Caco-2 (cell line): ENCODE results near the gene PEX13. TPM values are rescaled to one million over a fixed set of nuclear protein-coding genes. Genes with fewer than 3 reads are reported as not detected.
A peak's percentile ranks its signal among the peaks of the same experiment; 100 is the strongest.

Experiments used
- BruUV-seq: library from RNA; stranded (reverse); fragments of 400-500 nt; replicated peaks from 2 replicates; lab custom pipeline; 2021; lab: Mats Ljungman, UMichigan
- CTCF ChIA-PET: fragments of 300-600 bp; sonication (Branson Sonifier 250); formaldehyde crosslinking; loops from one replicate; lab custom pipeline; 2022; ENCODE audit warnings: antibody characterized with exemption; lab: Charles Lee
- POLR2A ChIA-PET: fragments of 300-600 bp; sonication (Branson Sonifier 250); formaldehyde crosslinking; loops from one replicate; lab custom pipeline; 2022; ENCODE audit warnings: antibody characterized with exemption; lab: Charles Lee
- DNase-seq, 2 experiments: peaks; one replicate each; pipeline versions ENCODE4 v3.0.0 to v3.0.0-alpha.2; 2020 to 2022
- H3K27me3 ChIP-seq: replicated peaks from 2 replicates; pipeline ENCODE4 v1.6.0; 2011; ENCODE audit warnings: low read length; ENCODE audit not compliant: control insufficient read depth, insufficient read depth
- H3K36me3 ChIP-seq: 2 replicates; pipeline ENCODE4 v1.5.1; 2011; ENCODE audit warnings: low read length; ENCODE audit not compliant: control insufficient read depth, insufficient read depth
- H3K4me1 ChIP-seq: fragments of 250-450 bp; sonication (Bioruptor Pico); 2 replicates; pipeline ENCODE4 v1.5.1; 2020; ENCODE audit warnings: mild to moderate bottlenecking
- H3K4me3 ChIP-seq: 2 replicates; pipeline ENCODE4 v1.5.1; 2011; ENCODE audit warnings: low read depth, mild to moderate bottlenecking, control low read depth, low read length
- H3K9me3 ChIP-seq: fragments of 250-450 bp; sonication (Bioruptor Pico); 2 replicates; pipeline ENCODE4 v1.5.1; 2020; ENCODE audit warnings: mild to moderate bottlenecking, moderate library complexity
- H3K27ac Mint-ChIP-seq: one replicate; pipeline ENCODE4 v1.8.0; 2022; ENCODE audit warnings: mixed read lengths; ENCODE audit not compliant: unreplicated experiment
- H3K27me3 Mint-ChIP-seq: one replicate; pipeline ENCODE4 v1.8.0; 2022; ENCODE audit warnings: mixed read lengths; ENCODE audit not compliant: insufficient read depth, unreplicated experiment
- H3K36me3 Mint-ChIP-seq: one replicate; pipeline ENCODE4 v1.8.0; 2022; ENCODE audit warnings: mild to moderate bottlenecking, mixed read lengths; ENCODE audit not compliant: insufficient read depth, unreplicated experiment
- H3K4me1 Mint-ChIP-seq: one replicate; pipeline ENCODE4 v1.8.0; 2022; ENCODE audit warnings: low read depth, mixed read lengths; ENCODE audit not compliant: unreplicated experiment
- H3K4me3 Mint-ChIP-seq: one replicate; pipeline ENCODE4 v1.8.0; 2022; ENCODE audit warnings: mild to moderate bottlenecking, moderate library complexity, mixed read lengths; ENCODE audit not compliant: unreplicated experiment
- H3K9me3 Mint-ChIP-seq: one replicate; pipeline ENCODE4 v1.8.0; 2022; ENCODE audit warnings: mixed read lengths; ENCODE audit not compliant: unreplicated experiment
- CTCF ChIP-seq, 2 experiments: fragments of 200-600 bp in 1 of 2; IDR thresholded peaks; 1 replicate in 1 of 2; 2 replicates in 1 of 2; pipeline versions ENCODE4 v1.5.1 to v1.8.0; 2011 to 2022; ENCODE audit warnings: antibody characterized with exemption in 1 of 2, control low read depth in 1 of 2, inconsistent platforms in 1 of 2, low read depth in 1 of 2, low read length in 1 of 2, mild to moderate bottlenecking in 1 of 2, moderate library complexity in 1 of 2; ENCODE audit not compliant: insufficient read depth in 1 of 2, severe bottlenecking in 1 of 2, unreplicated experiment in 1 of 2
- intact Hi-C: fragments of 100-400 bp; cut with micrococcal nuclease; formaldehyde crosslinking; loops from one replicate; pipeline ENCODE4 v1.10.0; 2022; ENCODE audit not compliant: unreplicated experiment
- total RNA-seq: library from RNA; stranded (reverse); gene quantifications from 2 replicates; pipeline ENCODE4 v1.2.3, GENCODE V29; 2022

Gene PEX13
- total RNA-seq, 1 experiment from 2014 or later, result 37.4 TPM

GRCh38 chr2:61042807-61043206 lies 25.3 kb downstream of the PEX13 start:
- intact Hi-C loops, result no loop called here
- Mint-ChIP-seq H3K4me1 (peaks cover 6% of the 10 kb centered on the region), H3K9me3 (peaks cover 2% of the 10 kb centered on the region), H3K27ac (no peak overlapping the region), H3K27me3 (no peaks in the 10 kb centered on the region), H3K4me3 (no peak overlapping the region), H3K36me3 (peaks cover 19% of the 10 kb centered on the region)
- Histone ChIP-seq H3K9me3 (no peaks in the 10 kb centered on the region), H3K27me3 (no peaks in the 10 kb centered on the region), H3K36me3 (no peaks in the 10 kb centered on the region; the same call in 1 of the 2 replicates), H3K4me1 (no peaks in the 10 kb centered on the region), H3K4me3 (no peak overlapping the region)
- no TSS peak for BruUV-seq
- TF ChIP-seq CTCF (IDR thresholded peaks at IDR 0.05; ENCODE audit: insufficient read depth in 1 of 2, low read depth in 1 of 2, low read length in 1 of 2, severe bottlenecking in 1 of 2, unreplicated experiment in 1 of 2), result no peak
- ChIA-PET CTCF (no interaction called here), POLR2A (no interaction called here)
- no peak for DNase-seq

DNA sequence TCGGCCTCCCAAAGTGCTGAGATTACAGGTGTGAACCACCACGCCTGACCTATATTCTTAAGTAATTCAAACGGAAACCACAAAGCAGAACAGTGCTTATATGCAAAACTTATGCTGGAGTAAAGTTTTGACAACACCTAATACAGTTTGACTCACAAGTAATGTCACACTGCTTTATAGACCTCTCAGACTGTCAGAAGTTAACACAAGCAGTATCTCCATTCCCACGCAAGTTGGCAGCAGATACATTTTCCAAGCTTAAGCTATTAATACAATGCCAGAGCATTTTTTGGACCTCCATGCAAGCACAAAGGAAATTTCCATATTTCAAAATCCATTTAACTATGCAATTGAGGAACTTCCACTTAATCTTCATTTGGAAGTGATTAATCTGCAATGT lies 27.1 kb downstream of the PEX13 start:
- Histone ChIP-seq H3K27me3 (no peaks in the 10 kb centered on the region), H3K4me1 (no peaks in the 10 kb centered on the region), H3K9me3 (no peaks in the 10 kb centered on the region), H3K36me3 (no peaks in the 10 kb centered on the region; the same call in 1 of the 2 replicates), H3K4me3 (no peak overlapping the region)
- Mint-ChIP-seq H3K9me3 (no peaks in the 10 kb centered on the region), H3K4me3 (no peak overlapping the region), H3K4me1 (peaks cover 6% of the 10 kb centered on the region), H3K36me3 (peaks cover 34% of the 10 kb centered on the region), H3K27ac (no peak overlapping the region), H3K27me3 (no peaks in the 10 kb centered on the region)
- intact Hi-C loops, result no loop called here
- ChIA-PET CTCF (no interaction called here), POLR2A (no interaction called here)
- TF ChIP-seq CTCF (IDR thresholded peaks at IDR 0.05; ENCODE audit: insufficient read depth in 1 of 2, low read depth in 1 of 2, low read length in 1 of 2, severe bottlenecking in 1 of 2, unreplicated experiment in 1 of 2), result no peak
- no peak for DNase-seq
- no TSS peak for BruUV-seq

DNA sequence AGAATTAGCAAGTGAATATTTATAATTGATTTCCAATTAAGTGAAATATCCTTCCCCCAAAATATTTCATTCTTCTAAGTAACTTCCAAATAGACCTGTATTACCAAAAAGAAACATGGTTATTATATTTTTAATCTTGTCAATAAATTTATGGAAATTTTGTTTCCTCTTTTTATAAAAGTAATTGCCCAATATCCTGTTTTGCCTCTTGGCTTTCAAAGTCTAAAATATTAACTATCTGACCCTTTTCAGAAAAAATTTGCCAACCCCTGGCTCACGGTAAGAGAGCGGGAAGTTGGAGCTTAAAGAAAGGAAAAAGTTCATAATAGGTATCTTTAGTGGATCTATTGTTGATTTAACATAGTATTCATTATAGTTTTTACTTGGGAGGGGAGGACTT lies 27.7 kb downstream of the PEX13 start:
- H3K27me3 Mint-ChIP-seq, result no peaks in the 10 kb centered on the region
- no peak overlapping the region for H3K4me3 ChIP-seq
- DNase-seq, result no peak
- no peak for TF ChIP-seq CTCF (IDR thresholded peaks at IDR 0.05; ENCODE audit: insufficient read depth in 1 of 2, low read depth in 1 of 2, low read length in 1 of 2, severe bottlenecking in 1 of 2, unreplicated experiment in 1 of 2)
- H3K4me1 Mint-ChIP-seq, result peaks cover 6% of the 10 kb centered on the region
- no peaks in the 10 kb centered on the region for H3K9me3 Mint-ChIP-seq
- no peaks in the 10 kb centered on the region for H3K9me3 ChIP-seq
- BruUV-seq, result no TSS peak
- peaks cover 38% of the 10 kb centered on the region for H3K36me3 Mint-ChIP-seq
- intact Hi-C loops, result no loop called here
- H3K4me3 Mint-ChIP-seq, result no peak overlapping the region
- peak overlapping the region; percentile 41 for H3K27ac Mint-ChIP-seq
- H3K36me3 ChIP-seq, result no peaks in the 10 kb centered on the region; the same call in 1 of the 2 replicates
- H3K27me3 ChIP-seq, result no peaks in the 10 kb centered on the region
- ChIA-PET CTCF (no interaction called here), POLR2A (no interaction called here)
- no peaks in the 10 kb centered on the region for H3K4me1 ChIP-seq
